ACC112 (cell line): ENCODE data around the gene TROAP.

Experiments
- H2AFZ ChIP-seq: fragments of 200-600 bp; sonication (generic); one replicate; pipeline ENCODE4 v1.6.0; 2017; ENCODE audit warnings: antibody characterized with exemption, low read length; ENCODE audit not compliant: unreplicated experiment
- H3K27ac ChIP-seq: fragments of 200-600 bp; sonication (generic); 2 replicates; pipeline ENCODE4 v1.5.1; 2014; ENCODE audit warnings: low read depth, mild to moderate bottlenecking, antibody characterized with exemption, low read length, moderate library complexity
- H3K27me3 ChIP-seq: fragments of 200-600 bp; sonication (generic); 2 replicates; pipeline ENCODE4 v1.6.1; 2014; ENCODE audit warnings: mild to moderate bottlenecking, antibody characterized with exemption, low read length, moderate library complexity, mixed read lengths; ENCODE audit not compliant: insufficient read depth
- H3K36me3 ChIP-seq: fragments of 200-600 bp; sonication (generic); 2 replicates; pipeline ENCODE4 v1.6.1; 2016; ENCODE audit warnings: mild to moderate bottlenecking, antibody characterized with exemption, low read length, moderate library complexity, mixed read lengths; ENCODE audit not compliant: insufficient read depth
- H3K4me1 ChIP-seq: fragments of 200-600 bp; sonication (generic); one replicate; pipeline ENCODE4 v1.6.1; 2016; ENCODE audit warnings: low read length, mixed read lengths; ENCODE audit not compliant: insufficient read depth, unreplicated experiment, control insufficient read depth
- H3K4me3 ChIP-seq: fragments of 200-600 bp; sonication (generic); 2 replicates; pipeline ENCODE4 v1.5.1; 2014; ENCODE audit warnings: mild to moderate bottlenecking, low read depth, low read length
- H3K79me2 ChIP-seq: fragments of 200-600 bp; sonication (generic); one replicate; pipeline ENCODE4 v1.6.0; 2016; ENCODE audit warnings: low read length; ENCODE audit not compliant: control insufficient read depth, unreplicated experiment, insufficient read depth

The TROAP gene

GRCh38 chr12:49295082-49295936 lies 27.7 kb upstream of the TROAP start, which contains the start of gene PRPH:
PRPH (plus strand) TSS chr12:49295147; CDS start chr12:49295201, 54 bp downstream.
- no peak within 1 kb of the TSS for H3K4me3 ChIP-seq
- H2AFZ ChIP-seq: no peak within 1 kb of the TSS
- peaks cover 42% of the 10 kb centered on the region for H3K27me3 ChIP-seq
- H3K4me1 ChIP-seq: peaks cover 5% of the 10 kb centered on the region
- no peak within 1 kb of the TSS for H3K27ac ChIP-seq
- no peaks in the 10 kb centered on the region for H3K79me2 ChIP-seq
- no peaks in the 10 kb centered on the region for H3K36me3 ChIP-seq

GRCh38 chr12:49296034-49296835 lies 26.8 kb upstream of the TROAP start:
- Histone ChIP-seq H3K36me3 (no peaks in the 10 kb centered on the region), H2AFZ (no peak overlapping the region), H3K27me3 (peaks cover 42% of the 10 kb centered on the region), H3K27ac (no peak overlapping the region), H3K4me1 (peaks cover 5% of the 10 kb centered on the region), H3K79me2 (no peaks in the 10 kb centered on the region), H3K4me3 (0 out of 2 replicates have a peak overlapping the region, but pooled peaks have one; percentile 59)

GRCh38 chr12:49296836-49297694 lies 26.0 kb upstream of the TROAP start:
- H3K4me1 ChIP-seq: peaks cover 5% of the 10 kb centered on the region
- peaks cover 42% of the 10 kb centered on the region for H3K27me3 ChIP-seq
- no peak overlapping the region for H3K27ac ChIP-seq
- peak overlapping the region; percentile 58 for H2AFZ ChIP-seq
- peak overlapping the region; percentile 59 for H3K4me3 ChIP-seq
- no peaks in the 10 kb centered on the region for H3K36me3 ChIP-seq
- H3K79me2 ChIP-seq: no peaks in the 10 kb centered on the region

- H3K27me3 ChIP-seq: peaks cover 42% of the 10 kb centered on the region
- H3K4me3 ChIP-seq: no peak overlapping the region
- no peaks in the 10 kb centered on the region for H3K36me3 ChIP-seq
- H3K4me1 ChIP-seq: peaks cover 5% of the 10 kb centered on the region
- H2AFZ ChIP-seq: no peak overlapping the region
- H3K79me2 ChIP-seq: no peaks in the 10 kb centered on the region
- H3K27ac ChIP-seq: no peak overlapping the region
Measured at GRCh38 chr12:49297695-49298060, 25.4 kb upstream of the TROAP start.

GRCh38 chr12:49298160-49298559 lies 24.9 kb upstream of the TROAP start:
- peaks cover 42% of the 10 kb centered on the region for H3K27me3 ChIP-seq
- H3K27ac ChIP-seq: no peak overlapping the region

GRCh38 chr12:49301760-49302159 lies 21.3 kb upstream of the TROAP start:
- no peak overlapping the region for H3K27ac ChIP-seq
- H2AFZ ChIP-seq: no peak overlapping the region
- H3K79me2 ChIP-seq: no peaks in the 10 kb centered on the region
- no peaks in the 10 kb centered on the region for H3K36me3 ChIP-seq
- H3K4me3 ChIP-seq: no peak overlapping the region
- H3K27me3 ChIP-seq: peaks cover 20% of the 10 kb centered on the region
- H3K4me1 ChIP-seq: no peaks in the 10 kb centered on the region

More at GRCh38 chr12:49298160-49298559, 24.9 kb upstream of the TROAP start:
- H3K36me3 ChIP-seq: no peaks in the 10 kb centered on the region
- no peak overlapping the region for H2AFZ ChIP-seq
- no peaks in the 10 kb centered on the region for H3K79me2 ChIP-seq
- H3K4me1 ChIP-seq: peaks cover 4% of the 10 kb centered on the region
- no peak overlapping the region for H3K4me3 ChIP-seq

- Histone ChIP-seq H3K4me3 (no peak overlapping the region), H3K79me2 (no peaks in the 10 kb centered on the region), H3K27ac (no peak overlapping the region), H3K4me1 (no peaks in the 10 kb centered on the region), H3K36me3 (no peaks in the 10 kb centered on the region), H3K27me3 (no peaks in the 10 kb centered on the region), H2AFZ (no peak overlapping the region)
Measured at GRCh38 chr12:49304161-49304560, 18.9 kb upstream of the TROAP start.

GRCh38 chr12:49305762-49306510 lies 17.1 kb upstream of the TROAP start:
- Histone ChIP-seq H3K27ac (no peak overlapping the region), H3K4me1 (no peaks in the 10 kb centered on the region), H3K36me3 (no peaks in the 10 kb centered on the region), H3K79me2 (no peaks in the 10 kb centered on the region), H3K27me3 (no peaks in the 10 kb centered on the region), H3K4me3 (no peak overlapping the region), H2AFZ (no peak overlapping the region)

GRCh38 chr12:49309386-49309785 lies 13.7 kb upstream of the TROAP start:
- Histone ChIP-seq H2AFZ (no peak overlapping the region), H3K4me1 (no peaks in the 10 kb centered on the region), H3K27ac (no peak overlapping the region), H3K79me2 (no peaks in the 10 kb centered on the region), H3K36me3 (no peaks in the 10 kb centered on the region), H3K4me3 (no peak overlapping the region), H3K27me3 (no peaks in the 10 kb centered on the region)
